HCT116 (cell line): ENCODE data around the gene RFX8. TPM values are rescaled to one million over a fixed set of nuclear protein-coding genes. Genes with fewer than 3 reads are reported as not detected.

ENCODE experiments used
- ATAC-seq: fragments of 200-7000 bp; cut with Tn5 transposase; 2 replicates; pipeline ENCODE4 v1.9.1; 2020; ENCODE audit warnings: mild to moderate bottlenecking, moderate library complexity
- BruUV-seq: library from RNA; stranded (reverse); fragments of 400-500 nt; replicated peaks from 2 replicates; lab custom pipeline; 2021; lab: Mats Ljungman, UMichigan
- CTCF ChIA-PET: fragments of 300-600 bp; sonication (Branson Sonifier 250); formaldehyde crosslinking; loops from one replicate; lab custom pipeline; 2021; ENCODE audit warnings: antibody characterized with exemption; lab: Charles Lee
- POLR2A ChIA-PET: fragments of 300-600, 350-600 bp; sonication (Branson Sonifier 250); formaldehyde crosslinking; loops from one replicate; lab custom pipeline; 2021; ENCODE audit warnings: antibody characterized with exemption; lab: Charles Lee
- RAD21 ChIA-PET, 2 experiments: fragments of 300-600 bp; sonication (Branson Sonifier 250); formaldehyde crosslinking; loops; one replicate each; lab custom pipeline; 2023; ENCODE audit warnings: low total read pairs in 2 of 2; ENCODE audit not compliant: uncharacterized antibody in 2 of 2, unreplicated experiment in 2 of 2, low non-redundant PET in 1 of 2; lab: Charles Lee
- DNase-seq: peaks from one replicate; pipeline ENCODE4 v3.0.0-alpha.2; 2010; ENCODE audit warnings: low read depth, low spot score
- H2AFZ ChIP-seq: fragments of 200-600 bp; shearing (Covaris generic), sonication (generic); 2 replicates; pipeline ENCODE4 v1.6.1; 2017; ENCODE audit warnings: low read depth, mixed run types, mixed read lengths, antibody characterized with exemption, low read length; ENCODE audit not compliant: poor library complexity, severe bottlenecking
- H3K27ac ChIP-seq: 2 replicates; pipeline ENCODE4 v1.5.1; 2012; ENCODE audit warnings: low read depth, low read length
- H3K27me3 ChIP-seq: fragments of 200-600 bp; sonication (generic); 2 replicates; pipeline ENCODE4 v1.6.1; 2016; ENCODE audit warnings: mixed run types, low read length, mixed read lengths; ENCODE audit not compliant: insufficient read depth
- H3K36me3 ChIP-seq, 2 experiments: fragments of 200-500 bp in 1 of 2; fragments of 200-600 bp in 1 of 2; sonication (Bioruptor generic) in 1 of 2; sonication (generic) in 1 of 2; 2 replicates each; pipeline versions ENCODE4 v1.5.1 to v1.6.1; 2014 to 2016; ENCODE audit warnings: low read length in 2 of 2, inconsistent platforms in 1 of 2, mixed read lengths in 1 of 2, mixed run types in 1 of 2; ENCODE audit not compliant: insufficient read depth in 2 of 2, control insufficient read depth in 1 of 2
- H3K4me1 ChIP-seq, 2 experiments: fragments of 200-600 bp in 1 of 2; sonication (generic) in 1 of 2; 2 replicates each; pipeline versions ENCODE4 v1.5.1 to v1.6.1; 2012 to 2017; ENCODE audit warnings: low read length in 2 of 2, inconsistent platforms in 1 of 2, mild to moderate bottlenecking in 1 of 2, mixed read lengths in 1 of 2, mixed run types in 1 of 2, moderate library complexity in 1 of 2; ENCODE audit not compliant: insufficient read depth in 2 of 2, control insufficient read depth in 1 of 2
- H3K4me2 ChIP-seq: fragments of 200-600 bp; sonication (generic); 2 replicates; pipeline ENCODE4 v1.6.1; 2017; ENCODE audit warnings: mixed run types, low read length, mixed read lengths
- H3K4me3 ChIP-seq, 2 experiments: fragments of 200-600 bp in 1 of 2; sonication (generic) in 1 of 2; replicated peaks in 1 of 2; 2 replicates each; pipeline ENCODE4 v1.5.1; 2011 to 2016; ENCODE audit warnings: low read length in 2 of 2, control low read depth in 1 of 2, low read depth in 1 of 2, mild to moderate bottlenecking in 1 of 2, mixed read lengths in 1 of 2, mixed run types in 1 of 2
- H3K79me2 ChIP-seq: fragments of 200-600 bp; sonication (generic); 2 replicates; pipeline ENCODE4 v1.6.1; 2017; ENCODE audit warnings: mild to moderate bottlenecking, mixed run types, low read length, moderate library complexity, mixed read lengths; ENCODE audit not compliant: insufficient read depth
- H3K9ac ChIP-seq: fragments of 200-600 bp; sonication (generic); 2 replicates; pipeline ENCODE4 v1.6.1; 2016; ENCODE audit warnings: low read length, mixed read lengths
- H3K9me2 ChIP-seq: fragments of 200-600 bp; sonication (generic), shearing (Covaris generic); 2 replicates; pipeline ENCODE4 v1.6.1; 2017; ENCODE audit warnings: mixed run types, mild to moderate bottlenecking, moderate library complexity; ENCODE audit not compliant: insufficient read depth
- H3K9me3 ChIP-seq, 2 experiments: fragments of 200-500 bp in 1 of 2; fragments of 200-600 bp in 1 of 2; sonication (Bioruptor generic) in 1 of 2; sonication (generic) in 1 of 2; 2 replicates each; pipeline ENCODE4 v1.6.1; 2014 to 2017; ENCODE audit warnings: low read length in 2 of 2, mixed read lengths in 2 of 2, inconsistent platforms in 1 of 2, low read depth in 1 of 2, mild to moderate bottlenecking in 1 of 2, mixed run types in 1 of 2, moderate library complexity in 1 of 2; ENCODE audit not compliant: control insufficient read depth in 1 of 2, insufficient read depth in 1 of 2
- H4K20me1 ChIP-seq: fragments of 200-600 bp; sonication (generic), shearing (Covaris generic); 2 replicates; pipeline ENCODE4 v1.6.1; 2017; ENCODE audit warnings: mixed run types, mild to moderate bottlenecking, moderate library complexity; ENCODE audit not compliant: insufficient read depth
- CEBPB ChIP-seq: IDR thresholded peaks from 2 replicates; pipeline ENCODE4 v1.6.1; 2012; ENCODE audit warnings: low read depth
- FOSL1 ChIP-seq: IDR thresholded peaks from 2 replicates; pipeline ENCODE4 v1.6.1; 2012; ENCODE audit warnings: low read depth
- JUND ChIP-seq: IDR thresholded peaks from 2 replicates; pipeline ENCODE4 v1.6.1; 2012
- POLR2A ChIP-seq: IDR thresholded peaks from 2 replicates; pipeline ENCODE4 v1.7.0; 2011; ENCODE audit warnings: borderline replicate concordance; ENCODE audit not compliant: insufficient read depth, insufficient read length; ENCODE audit errors: extremely low read depth
- SIN3A ChIP-seq: IDR thresholded peaks from 2 replicates; pipeline ENCODE4 v1.6.1; 2012; ENCODE audit warnings: low read depth
- TCF7L2 ChIP-seq: IDR thresholded peaks from 2 replicates; pipeline ENCODE4 v1.7.0; 2011; ENCODE audit warnings: borderline replicate concordance, inconsistent platforms; ENCODE audit not compliant: insufficient read depth, insufficient read length; ENCODE audit errors: extremely low read depth
- YY1 ChIP-seq: IDR thresholded peaks from 2 replicates; pipeline ENCODE4 v1.6.1; 2011; ENCODE audit warnings: low read length, low read depth, moderate library complexity, mild to moderate bottlenecking; ENCODE audit not compliant: insufficient replicate concordance; ENCODE audit errors: extremely low read depth
- ZNF274 ChIP-seq: fragments of 200-500 bp; sonication (Bioruptor generic); IDR thresholded peaks from 2 replicates; pipeline ENCODE4 v1.6.1; 2014; ENCODE audit warnings: mild to moderate bottlenecking, low read depth, low read length, inconsistent platforms
- intact Hi-C: fragments of 100-400 bp; cut with micrococcal nuclease; formaldehyde crosslinking; loops from 2 replicates; pipeline ENCODE4 v1.10.0; 2022
- total RNA-seq: library from RNA; stranded (reverse); gene quantifications from one replicate; pipeline ENCODE4 v1.2.1, GENCODE V29; 2021; ENCODE audit not compliant: unreplicated experiment
- TF ChIP-seq, protein P1 (sequence below): IDR thresholded peaks from 2 replicates; pipeline ENCODE4 v1.6.1; 2012; ENCODE audit warnings: low read depth

Gene RFX8
- total RNA-seq, 1 experiment from 2014 or later = not detected

DNA sequence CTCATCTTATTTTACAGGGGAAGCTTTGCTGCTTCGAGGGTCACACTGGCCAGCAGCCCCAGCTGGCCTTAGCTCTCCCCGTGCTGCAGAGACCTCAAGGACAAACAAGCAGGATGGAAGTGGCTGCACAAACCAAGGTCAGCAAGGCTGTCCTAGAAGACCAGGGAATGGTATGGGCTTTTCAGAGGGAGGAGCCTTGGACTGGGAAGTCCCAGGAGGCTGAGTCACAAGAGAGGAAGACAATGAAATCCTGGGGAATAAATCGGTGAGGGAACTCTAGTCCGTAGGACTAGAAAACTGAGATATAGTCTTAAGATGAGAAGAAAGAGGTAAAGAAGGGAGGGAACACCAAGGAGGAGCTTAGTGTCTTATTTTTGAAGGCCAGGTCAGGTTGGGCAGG is 103.3 kb downstream of the RFX8 start:
- intact Hi-C loops = no loop called here
- H3K4me3 ChIP-seq = no peak overlapping the region
- DNase-seq (no peak), ATAC-seq (no peak)
- ChIA-PET POLR2A (no interaction called here), RAD21 (no interaction called here), CTCF (no interaction called here)
- no peaks in the 10 kb centered on the region for H3K79me2 ChIP-seq
- no peaks in the 10 kb centered on the region for H4K20me1 ChIP-seq
- H3K36me3 ChIP-seq = no peaks in the 10 kb centered on the region
- TF ChIP-seq FOSL1 (no peak), JUND (no peak), CEBPB (no peak), SIN3A (no peak), TCF7L2 (no peak), POLR2A (no peak), YY1 (no peak), ZNF274 (no peak)
- TF ChIP-seq, protein P1, sequence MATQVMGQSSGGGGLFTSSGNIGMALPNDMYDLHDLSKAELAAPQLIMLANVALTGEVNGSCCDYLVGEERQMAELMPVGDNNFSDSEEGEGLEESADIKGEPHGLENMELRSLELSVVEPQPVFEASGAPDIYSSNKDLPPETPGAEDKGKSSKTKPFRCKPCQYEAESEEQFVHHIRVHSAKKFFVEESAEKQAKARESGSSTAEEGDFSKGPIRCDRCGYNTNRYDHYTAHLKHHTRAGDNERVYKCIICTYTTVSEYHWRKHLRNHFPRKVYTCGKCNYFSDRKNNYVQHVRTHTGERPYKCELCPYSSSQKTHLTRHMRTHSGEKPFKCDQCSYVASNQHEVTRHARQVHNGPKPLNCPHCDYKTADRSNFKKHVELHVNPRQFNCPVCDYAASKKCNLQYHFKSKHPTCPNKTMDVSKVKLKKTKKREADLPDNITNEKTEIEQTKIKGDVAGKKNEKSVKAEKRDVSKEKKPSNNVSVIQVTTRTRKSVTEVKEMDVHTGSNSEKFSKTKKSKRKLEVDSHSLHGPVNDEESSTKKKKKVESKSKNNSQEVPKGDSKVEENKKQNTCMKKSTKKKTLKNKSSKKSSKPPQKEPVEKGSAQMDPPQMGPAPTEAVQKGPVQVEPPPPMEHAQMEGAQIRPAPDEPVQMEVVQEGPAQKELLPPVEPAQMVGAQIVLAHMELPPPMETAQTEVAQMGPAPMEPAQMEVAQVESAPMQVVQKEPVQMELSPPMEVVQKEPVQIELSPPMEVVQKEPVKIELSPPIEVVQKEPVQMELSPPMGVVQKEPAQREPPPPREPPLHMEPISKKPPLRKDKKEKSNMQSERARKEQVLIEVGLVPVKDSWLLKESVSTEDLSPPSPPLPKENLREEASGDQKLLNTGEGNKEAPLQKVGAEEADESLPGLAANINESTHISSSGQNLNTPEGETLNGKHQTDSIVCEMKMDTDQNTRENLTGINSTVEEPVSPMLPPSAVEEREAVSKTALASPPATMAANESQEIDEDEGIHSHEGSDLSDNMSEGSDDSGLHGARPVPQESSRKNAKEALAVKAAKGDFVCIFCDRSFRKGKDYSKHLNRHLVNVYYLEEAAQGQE = no peak
- no peak overlapping the region for H2AFZ ChIP-seq
- H3K9me2 ChIP-seq = no peaks in the 10 kb centered on the region
- no peak overlapping the region for H3K4me2 ChIP-seq
- no TSS peak for BruUV-seq
- H3K4me1 ChIP-seq = no peaks in the 10 kb centered on the region
- H3K27me3 ChIP-seq = no peaks in the 10 kb centered on the region
- H3K9me3 ChIP-seq = no peaks in the 10 kb centered on the region
- H3K9ac ChIP-seq = no peak overlapping the region
- no peak overlapping the region for H3K27ac ChIP-seq
